DMS153 treated with DMSO at 0.1 percent for 48 hours (cell line): ENCODE measurements around the gene CD160.
"Not testable (repeated sequence)": the region's sequence is repeated elsewhere in the genome, so short reads cannot be mapped to it uniquely, and the experiment has no call there.

Experiments used
- DNase-seq: peaks from one replicate; lab custom pipeline; 2025; ENCODE audit not compliant: unreplicated experiment; lab: John Stamatoyannopoulos, UW

CD160 gene, protein sequence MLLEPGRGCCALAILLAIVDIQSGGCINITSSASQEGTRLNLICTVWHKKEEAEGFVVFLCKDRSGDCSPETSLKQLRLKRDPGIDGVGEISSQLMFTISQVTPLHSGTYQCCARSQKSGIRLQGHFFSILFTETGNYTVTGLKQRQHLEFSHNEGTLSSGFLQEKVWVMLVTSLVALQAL

DNA sequence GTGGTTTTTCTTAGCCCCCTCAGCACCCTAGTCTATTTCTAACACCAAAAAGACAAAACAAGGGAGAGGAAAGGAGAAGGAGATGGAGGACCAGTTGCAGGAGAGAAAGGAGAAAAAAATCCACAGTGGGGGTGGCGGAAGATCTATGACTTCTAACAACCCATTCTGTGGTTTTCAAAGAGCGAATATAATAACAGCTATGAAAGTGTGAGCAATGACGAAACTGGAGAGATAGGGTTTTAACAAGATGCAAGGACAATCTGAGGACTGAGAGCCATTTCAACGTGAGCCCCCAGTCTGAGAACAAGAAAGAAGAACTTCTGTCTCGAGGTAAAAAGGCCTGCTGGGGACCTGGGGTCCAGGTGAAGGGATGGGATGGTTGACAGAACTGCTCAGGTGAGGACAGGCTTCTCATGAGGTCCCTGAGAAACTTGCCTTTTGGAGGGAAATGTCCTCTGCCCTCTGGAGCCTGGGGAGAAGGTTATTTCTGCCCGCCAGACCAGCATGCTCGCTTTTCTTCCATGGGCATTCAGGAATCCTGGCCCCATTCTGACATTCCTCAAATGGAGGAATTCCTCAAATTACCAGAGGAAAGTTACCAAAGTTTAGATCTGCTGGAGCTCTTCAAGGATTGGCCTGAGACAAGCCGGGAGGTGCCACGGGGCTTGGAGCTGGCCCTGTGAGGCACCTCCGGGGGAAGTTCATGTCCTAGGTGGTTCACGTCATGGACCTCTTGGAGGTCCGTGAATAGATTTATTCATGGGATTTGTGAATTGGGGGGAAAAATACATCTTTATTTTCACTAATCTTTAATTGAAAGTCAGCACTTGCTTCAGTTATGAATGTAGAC lies at the start of gene CD160:
CD160 (plus strand) TSS at position 270 of the 850 bp plus-strand sequence. CDS start 8,829 bp downstream, outside the sequence.
- DNase-seq = no peak

DNA sequence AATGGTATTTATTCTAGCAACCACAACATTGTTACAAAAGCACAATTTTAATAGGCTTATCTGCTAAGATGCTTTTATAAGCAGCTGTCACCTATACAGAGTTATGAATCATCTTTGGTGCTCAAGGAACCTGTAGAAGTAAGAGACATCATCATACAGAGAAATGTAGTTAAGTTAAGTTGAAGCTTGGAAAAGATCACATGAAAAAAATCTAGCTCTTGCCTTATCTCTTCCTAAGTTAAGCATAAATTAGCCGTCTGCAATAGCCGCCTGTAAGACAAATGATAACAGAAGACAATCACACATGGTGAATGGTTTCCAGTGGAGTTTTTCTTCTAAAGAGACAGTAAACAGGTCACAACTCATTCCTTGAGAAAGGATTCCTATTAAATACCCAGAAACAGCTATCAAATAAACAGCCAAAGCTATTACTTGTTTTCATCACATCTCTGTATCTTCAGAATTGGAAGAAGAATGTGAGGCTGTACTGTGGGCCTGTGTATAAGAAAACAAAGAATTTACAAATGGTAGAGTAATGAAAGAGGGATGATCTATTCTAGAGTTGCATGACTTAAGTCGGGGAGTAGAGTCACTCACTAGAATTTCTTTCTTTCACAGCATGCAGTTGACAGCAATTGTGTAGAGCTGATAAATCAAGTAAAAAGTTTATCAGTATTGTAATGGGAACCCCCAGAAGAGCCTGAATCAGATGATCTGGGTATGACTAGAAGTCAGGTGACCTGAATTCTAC lies 48.1 kb upstream of the CD160 start:
- DNase-seq = not testable (repeated sequence)

DNA sequence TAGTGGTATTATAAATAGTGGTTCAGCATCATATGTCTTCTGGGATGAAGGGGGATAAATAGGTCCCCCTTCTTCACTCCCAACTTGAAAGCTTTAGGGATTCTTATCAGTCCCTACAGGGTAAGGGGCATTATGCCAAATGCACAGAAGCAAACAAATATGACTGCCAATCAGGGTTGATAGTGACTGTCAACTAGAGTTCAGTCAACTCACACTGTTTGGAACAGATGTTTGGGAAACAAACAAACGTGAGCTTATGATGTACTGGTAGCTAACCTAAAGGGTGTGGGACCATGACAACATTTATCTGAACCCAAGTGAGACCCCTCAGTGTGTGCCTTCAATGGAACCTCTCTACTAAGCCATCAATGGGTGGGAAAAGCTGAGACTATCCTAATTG lies 46.1 kb upstream of the CD160 start:
- not testable (repeated sequence) for DNase-seq

DNA sequence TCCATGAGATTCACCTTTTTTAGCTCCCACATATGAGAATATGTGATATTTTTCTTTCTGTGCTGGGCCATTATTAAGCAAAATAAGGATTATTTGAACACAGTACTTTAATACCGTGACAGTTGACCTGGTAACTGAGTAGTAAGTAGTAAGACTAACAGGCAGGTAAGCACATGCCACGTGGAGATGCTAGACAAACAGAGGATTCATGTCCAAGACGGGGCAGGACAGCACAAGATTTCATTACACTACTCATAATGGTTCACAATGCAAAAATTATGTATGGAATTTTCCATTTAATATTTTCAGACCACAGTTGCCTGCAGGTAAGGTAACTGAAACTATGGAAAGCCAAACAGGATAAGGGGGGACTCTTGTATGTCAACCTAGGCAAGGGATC lies 34.4 kb upstream of the CD160 start:
- DNase-seq = not testable (repeated sequence)

DNA sequence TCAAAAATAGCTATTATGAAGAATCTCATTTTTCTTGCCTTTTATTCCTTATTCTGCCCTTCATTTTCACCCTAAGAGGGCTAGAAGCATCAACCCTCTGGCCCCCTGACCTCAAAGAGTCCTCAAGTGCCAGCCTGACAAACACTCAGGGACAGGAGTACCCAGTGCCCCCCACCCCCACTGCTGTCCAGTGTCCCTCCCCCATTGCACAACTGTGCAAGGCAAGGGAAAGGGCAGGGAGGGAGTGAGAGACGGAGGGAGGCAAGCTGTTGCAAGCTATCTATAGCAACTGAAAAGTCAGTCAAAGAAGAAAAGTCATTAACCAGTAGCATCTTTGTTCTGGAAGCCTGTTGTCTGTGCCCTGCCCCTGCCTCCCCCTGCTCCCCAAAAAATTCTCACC lies 33.2 kb upstream of the CD160 start:
- not testable (repeated sequence) for DNase-seq

DNA sequence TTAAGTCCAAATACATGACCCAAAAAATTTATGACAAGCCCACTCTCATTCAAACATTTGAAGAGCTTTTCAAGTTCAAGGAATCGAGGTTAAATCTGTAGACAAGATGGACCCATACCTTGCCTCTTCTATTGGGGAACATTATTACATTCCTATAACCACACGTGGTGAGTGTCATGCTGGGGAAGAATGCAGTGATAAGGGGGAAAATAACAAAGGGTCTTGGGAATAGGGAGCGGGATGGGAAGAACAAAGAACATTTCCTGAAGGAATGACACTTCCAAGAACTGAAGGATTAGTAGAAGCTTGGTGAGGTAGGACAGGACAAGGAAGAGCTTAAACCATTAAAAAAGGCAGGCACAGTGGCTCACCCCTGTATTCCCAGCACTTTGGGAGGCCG lies 31.0 kb upstream of the CD160 start:
- no peak for DNase-seq

DNA sequence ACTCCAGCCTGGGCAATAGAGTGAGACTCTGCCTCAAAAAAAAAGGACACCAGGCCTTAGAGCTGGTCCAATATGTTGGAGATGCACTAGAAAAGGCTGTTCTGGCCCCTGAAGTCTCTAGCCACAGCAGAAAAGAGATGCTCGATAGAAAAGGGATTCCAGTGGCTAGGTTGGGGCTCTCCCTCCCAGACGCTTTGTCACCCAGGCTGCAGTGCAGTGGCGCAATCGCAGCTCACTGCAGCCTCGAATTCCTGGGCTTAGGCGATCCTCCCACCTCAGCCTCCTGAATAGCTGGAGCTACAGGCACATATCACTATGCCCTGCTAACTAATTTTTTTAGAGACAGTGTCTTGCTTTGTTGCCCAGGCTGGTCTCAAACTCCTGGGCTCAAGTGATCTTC lies 30.4 kb upstream of the CD160 start:
- DNase-seq = no peak

DNA sequence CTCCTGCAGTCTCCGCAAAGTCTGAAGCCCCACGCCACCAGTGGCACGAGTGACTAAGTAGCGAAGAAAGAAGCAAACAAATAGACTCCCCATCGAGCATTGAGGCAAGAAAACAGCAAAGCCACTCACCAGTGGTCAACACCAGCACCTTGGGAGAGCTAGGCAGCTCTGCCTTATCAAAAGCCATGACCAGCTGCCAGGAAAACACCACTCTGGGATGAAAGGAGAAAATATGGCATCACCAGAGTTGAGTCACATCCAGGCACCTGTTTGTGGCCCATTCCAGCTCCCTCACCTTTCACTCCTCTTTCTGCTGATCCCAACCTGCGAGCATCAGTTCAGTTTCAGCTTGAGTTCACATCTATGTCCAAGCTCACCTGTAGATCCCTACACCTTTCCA lies 29.4 kb upstream of the CD160 start:
- no peak for DNase-seq

DNA sequence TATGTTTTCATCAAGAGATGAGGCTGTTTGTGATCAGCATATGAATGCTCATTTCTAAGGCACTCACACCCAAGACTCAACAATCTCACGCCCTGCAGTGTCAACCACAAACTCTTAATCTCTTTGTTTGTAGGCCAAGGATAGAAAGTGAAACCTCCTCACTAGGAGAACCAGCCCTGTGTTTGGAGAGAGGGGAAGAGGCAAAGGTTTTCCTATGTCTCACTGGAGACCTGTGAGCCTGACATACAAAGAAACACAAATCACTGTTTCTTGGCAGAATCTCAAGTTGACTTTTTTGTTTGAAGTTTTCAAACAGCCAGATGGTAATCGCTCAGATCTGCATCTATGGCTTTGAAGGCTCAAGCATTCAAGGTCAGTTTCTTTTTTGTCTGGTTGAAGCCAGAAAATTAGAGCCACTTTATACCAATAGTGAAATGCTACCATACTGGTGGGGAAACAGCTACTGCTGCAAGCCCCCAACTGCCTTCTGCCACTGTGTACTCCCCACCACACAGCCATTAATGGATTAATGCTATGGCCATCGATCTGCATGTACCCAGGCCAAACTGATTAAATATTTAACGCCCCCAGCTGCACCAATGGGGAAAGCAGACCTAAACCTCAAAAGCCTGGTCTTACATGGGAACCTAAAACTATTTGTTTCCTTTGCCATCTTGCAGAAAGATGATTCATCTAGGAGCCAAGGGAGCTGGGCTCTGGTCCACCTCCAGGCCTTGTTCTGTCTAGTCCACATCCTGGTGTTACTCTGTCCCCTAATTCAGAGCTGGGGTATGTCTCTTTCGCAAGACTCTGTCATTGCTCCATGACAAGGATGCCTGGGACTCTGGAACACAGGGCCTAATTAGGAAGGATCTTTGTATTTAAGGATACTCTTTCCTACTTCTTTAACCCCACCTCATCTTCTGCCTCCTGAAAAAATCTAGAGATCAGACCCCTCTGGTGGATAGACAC lies 28.4 kb upstream of the CD160 start:
- no peak for DNase-seq

DNA sequence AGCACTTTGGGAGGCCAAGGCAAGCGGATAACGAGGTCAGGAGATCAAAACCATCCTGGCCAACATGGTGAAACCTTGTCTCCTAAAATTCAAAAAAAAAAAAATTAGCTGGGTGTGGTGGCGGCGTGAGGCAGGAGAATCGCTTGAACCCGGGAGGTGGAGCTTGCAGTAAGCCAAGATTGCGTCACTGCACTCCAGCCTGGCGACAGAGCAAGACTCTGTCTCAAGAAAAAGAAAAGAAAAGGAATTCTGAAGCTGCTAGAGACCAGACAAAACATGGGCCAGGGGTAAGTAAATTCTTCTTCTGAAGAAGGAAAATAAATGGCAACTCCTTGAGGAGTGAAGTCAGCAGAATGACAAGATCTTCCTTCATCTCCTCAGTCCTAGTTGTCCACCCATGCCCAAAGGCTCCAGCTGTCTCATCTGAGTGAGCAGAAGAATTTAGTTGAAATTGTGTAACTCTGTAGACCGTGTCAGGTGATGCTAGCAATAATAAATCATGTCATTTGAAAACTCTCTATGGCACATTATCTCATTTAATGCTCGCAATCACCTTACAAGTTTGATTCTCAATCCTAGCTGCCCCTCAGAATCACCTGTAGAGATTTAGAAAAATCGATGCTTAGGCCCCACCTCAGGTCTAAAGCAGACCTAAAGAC lies 26.4 kb upstream of the CD160 start:
- DNase-seq = no peak

DNA sequence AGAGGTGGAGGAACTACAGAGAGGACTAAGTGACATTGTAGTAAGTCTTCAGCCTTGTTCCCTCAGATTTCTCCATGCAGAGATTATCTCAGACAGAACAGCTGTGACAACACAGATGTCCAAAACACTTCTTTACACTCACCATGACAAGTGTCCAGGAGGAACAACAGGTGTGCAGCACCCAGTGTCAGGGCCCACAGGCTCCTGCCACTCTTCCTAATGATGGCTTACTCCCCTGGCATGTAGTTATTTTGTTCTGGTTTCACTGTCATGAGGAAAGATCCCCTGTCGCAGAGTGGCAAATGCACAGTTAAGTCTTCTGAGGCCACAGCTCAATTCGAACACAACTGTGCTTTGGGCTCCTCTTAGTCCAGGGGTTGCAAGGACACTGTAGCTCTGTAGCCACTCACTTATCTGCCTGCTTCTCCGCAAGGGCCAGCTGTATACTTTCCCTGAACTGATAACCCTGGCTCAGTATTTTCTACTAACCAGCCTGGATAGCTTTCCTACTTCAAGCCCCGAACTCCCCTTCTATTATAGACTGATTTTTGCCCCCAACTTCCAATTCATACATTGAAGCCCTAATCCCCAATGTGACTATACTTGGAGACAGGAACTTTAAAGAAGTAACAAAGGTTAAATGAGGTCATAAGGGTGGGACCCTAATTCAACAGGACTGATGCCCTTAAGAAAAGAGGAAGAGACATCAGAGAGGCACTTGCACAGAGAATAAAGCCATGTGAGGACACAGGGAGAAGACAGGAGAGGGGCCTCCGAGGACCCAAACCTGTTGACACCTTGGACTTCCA lies 23.3 kb upstream of the CD160 start:
- no peak for DNase-seq

DNA sequence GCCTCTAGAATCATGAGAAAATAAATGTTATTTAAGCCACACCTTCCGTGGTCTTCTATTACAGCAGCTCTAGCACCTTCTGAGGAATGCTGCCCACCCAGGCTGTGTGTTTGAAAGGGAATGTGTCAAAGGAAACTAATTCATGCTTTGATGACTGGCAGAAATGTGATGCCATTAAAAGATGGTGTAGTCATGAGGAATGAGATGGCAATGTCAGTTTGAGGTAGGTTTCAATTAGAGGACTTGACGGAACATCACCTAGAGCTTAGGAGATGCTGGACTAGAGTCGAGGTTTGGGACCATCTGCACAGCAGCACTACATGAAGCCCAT lies 22.7 kb upstream of the CD160 start:
- no peak for DNase-seq

DNA sequence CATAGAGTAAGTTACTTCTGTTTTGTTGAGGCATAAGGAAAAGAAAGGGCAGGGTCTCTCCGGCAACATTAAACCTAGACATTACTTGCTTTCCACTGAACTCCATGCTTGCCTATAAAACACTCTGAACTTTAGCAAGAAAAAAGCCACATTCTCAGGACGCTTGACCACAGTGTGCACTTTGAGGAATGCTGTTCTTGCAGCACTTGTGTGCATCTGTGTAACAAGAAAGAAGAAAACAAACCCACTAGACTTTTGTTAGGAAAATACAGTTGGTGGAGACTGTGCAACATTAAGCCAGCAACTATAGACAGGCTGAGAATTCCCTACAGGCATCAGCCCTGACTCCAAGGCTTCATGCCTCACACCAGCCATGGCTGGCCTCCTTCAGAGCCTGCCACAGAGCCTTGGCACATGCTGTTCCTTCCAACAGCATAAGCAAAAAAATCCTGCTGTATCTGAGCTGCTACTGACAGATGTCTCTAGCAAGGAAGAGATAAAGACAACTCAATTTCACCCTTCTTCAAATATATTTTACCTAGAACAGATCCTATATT lies 17.9 kb upstream of the CD160 start:
- DNase-seq = no peak

DNA sequence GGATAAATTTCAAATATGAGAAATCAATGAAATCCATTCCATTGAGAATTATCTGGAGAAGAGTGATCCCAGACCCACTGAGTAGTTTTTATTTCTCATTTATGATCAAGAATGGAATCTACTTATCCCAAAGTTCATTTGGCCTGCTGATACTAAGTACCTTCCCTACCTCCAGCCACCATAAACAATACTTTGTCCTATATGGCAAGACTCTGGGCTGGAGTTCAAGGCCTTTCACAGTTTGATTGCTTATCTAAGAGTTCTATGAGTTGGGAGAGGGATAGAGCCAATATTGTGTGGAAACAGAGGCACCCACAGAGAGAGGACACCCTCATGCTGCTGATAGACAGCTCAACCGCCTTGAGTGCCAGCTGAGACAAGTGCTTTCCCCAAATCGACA lies 17.2 kb upstream of the CD160 start:
- no peak for DNase-seq

DNA sequence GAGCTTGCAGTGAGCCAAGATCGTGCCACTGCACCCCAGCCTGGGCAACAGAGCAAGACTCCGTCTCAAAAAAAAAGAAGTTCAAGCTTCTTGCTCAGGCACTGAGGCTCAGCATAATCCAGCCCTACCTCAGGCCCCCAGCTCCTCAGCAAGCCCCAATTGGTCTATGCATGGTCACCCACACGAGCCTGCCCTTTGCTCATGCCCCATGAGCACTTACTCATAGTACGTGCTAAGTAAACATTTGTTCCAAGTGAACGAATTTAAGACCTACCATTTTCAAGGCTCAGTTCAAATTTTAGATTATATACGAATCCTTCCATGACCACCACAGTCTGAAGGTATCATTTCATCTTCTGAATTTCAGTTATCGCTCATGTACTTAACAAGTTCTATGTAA lies 16.5 kb upstream of the CD160 start:
- DNase-seq = no peak

DNA sequence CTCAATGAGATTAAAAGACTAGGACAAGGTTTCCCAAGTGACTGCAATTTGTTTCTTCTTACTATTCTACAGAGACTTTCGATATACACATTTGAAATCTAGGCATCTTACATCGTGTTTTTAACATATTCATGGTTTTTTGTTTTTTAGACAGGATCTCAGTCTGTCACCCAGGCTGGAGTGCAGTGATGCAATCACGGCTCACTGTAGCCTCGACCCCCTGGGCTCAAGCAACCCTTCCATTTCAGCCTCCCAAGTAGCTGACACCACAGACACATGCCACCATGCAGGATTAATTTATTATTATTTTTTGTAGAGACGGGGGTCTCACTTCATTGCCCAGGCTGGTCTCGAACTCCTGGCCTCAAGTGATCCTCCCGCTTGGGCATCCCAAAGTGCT lies 13.7 kb upstream of the CD160 start:
- DNase-seq = no peak

DNA sequence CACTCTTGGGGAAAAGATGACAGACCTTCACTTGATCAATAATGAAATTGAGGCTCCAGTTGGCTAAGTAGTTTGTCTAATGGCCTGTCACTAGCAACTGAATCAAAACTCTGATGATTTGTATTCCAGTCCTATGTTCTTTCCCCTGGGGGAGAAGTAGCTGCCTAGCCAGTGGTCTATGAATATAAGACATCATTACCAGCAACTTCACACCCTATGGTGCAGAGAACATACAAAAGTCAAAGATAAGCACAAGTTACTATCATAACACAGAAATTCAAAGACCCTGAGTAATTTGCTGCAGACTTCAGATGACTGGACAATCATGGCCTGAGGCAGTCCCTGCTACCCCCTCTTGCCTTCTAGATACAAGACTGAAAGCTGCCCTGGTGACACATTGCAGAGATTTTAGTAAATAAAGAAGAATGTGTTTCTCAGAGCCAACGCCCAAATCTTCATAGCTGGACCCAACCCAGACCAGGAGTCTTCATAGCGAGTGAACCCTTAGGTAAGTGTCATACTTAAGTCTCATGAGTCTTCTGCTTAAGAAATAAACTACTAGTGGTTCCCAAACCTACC lies 13.1 kb upstream of the CD160 start:
- DNase-seq = no peak

DNA sequence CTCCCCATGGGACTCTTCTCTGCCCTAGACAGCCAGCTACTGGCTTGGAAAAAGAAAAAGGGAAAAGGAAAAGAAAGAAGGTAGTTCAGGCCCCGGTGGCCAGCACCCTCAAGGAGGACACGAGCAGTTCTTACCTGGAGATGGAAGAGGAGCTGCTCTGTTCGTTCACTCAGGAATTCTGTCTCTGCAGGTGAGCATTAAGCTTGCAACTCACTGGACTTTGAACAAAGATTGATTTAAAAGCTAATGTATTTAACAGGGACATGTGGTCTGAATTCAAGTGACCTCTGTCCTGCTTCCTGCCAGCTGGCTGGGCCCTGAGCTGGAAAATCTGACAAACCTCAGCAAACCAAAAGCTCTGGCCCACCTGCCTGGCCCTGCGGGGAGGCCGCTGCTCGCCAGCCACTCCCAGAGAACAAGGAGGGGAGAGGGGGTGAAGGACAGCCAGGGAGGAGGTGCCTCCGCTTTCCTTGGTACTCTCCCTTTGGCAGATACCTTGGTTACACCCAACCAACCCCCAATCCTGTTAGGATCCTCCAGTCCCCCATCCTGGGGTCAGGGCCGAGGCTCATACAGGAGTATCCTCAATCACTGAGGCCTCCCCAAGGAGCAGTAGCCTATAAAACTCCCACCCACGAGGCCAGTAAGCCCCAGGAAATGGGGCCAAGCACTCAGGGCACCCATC lies 12.0 kb upstream of the CD160 start, which contains the start of gene PDZK1:
PDZK1 (minus strand) TSS at position 186 of the 685 bp plus-strand sequence. CDS start 19,347 bp downstream, outside the sequence.
- no peak for DNase-seq
